T-cell (primary cell): ENCODE data around the gene ELAPOR1. TPM values are rescaled to one million over a fixed set of nuclear protein-coding genes. Genes with fewer than 3 reads are reported as not detected.
A peak's percentile ranks its signal among the peaks of the same experiment; 100 is the strongest.

Experiments used
- ATAC-seq, 4 experiments: fragments of 200-7000 bp in 3 of 4; fragments of 150-1000 bp in 1 of 4; cut with Tn5 transposase; replicated peaks in 1 of 4; 1 replicate in 3 of 4; 2 replicates in 1 of 4; pipeline ENCODE4 v1.10.0; 2021; ENCODE audit warnings: moderate library complexity in 3 of 4, mild to moderate bottlenecking in 2 of 4, moderate number of reproducible peaks in 1 of 4
- CTCF ChIA-PET, 2 donors: fragments of 300-600 bp; sonication (Branson Sonifier 250); formaldehyde crosslinking; loops; one replicate each; lab custom pipeline; 2022; ENCODE audit warnings: antibody characterized with exemption in 2 of 2; lab: Charles Lee
- POLR2A ChIA-PET, 2 donors: fragments of 300-600 bp; sonication (Branson Sonifier 250); formaldehyde crosslinking; loops; one replicate each; lab custom pipeline; 2022; ENCODE audit warnings: antibody characterized with exemption in 2 of 2; lab: Charles Lee
- DNase-seq, 35 experiments: peaks; one replicate each; pipeline versions ENCODE4 v3.0.0 to v3.0.0-alpha.2; 2013 to 2023
- H3K27ac ChIP-seq: one replicate; pipeline ENCODE4 v1.5.1; 2013; ENCODE audit warnings: low read length
- H3K27me3 ChIP-seq, 2 experiments: replicated peaks in 1 of 2; 1 replicate in 1 of 2; 2 replicates in 1 of 2; pipeline versions ENCODE4 v1.6.1 to v1.7.0; 2013; ENCODE audit warnings: low read length in 1 of 2, mixed read lengths in 1 of 2; ENCODE audit not compliant: control insufficient read depth in 2 of 2, insufficient read depth in 2 of 2; ENCODE audit errors: extremely low read depth in 1 of 2
- H3K36me3 ChIP-seq, 2 donors: 1 replicate in 1 of 2; 2 replicates in 1 of 2; pipeline versions ENCODE4 v1.6.1 to v1.7.0; 2013; ENCODE audit warnings: low read length in 1 of 2; ENCODE audit not compliant: control insufficient read depth in 2 of 2, insufficient read depth in 1 of 2; ENCODE audit errors: extremely low read depth in 1 of 2
- H3K4me1 ChIP-seq, 2 experiments: 1 replicate in 1 of 2; 2 replicates in 1 of 2; pipeline versions ENCODE4 v1.6.1 to v1.7.0; 2013; ENCODE audit warnings: low read length in 2 of 2, mixed read lengths in 1 of 2; ENCODE audit not compliant: insufficient read depth in 2 of 2, control insufficient read depth in 1 of 2; ENCODE audit errors: extremely low read depth in 1 of 2
- H3K4me3 ChIP-seq, 2 donors: 1 replicate in 1 of 2; 2 replicates in 1 of 2; pipeline versions ENCODE4 v1.5.1 to v1.7.0; 2013; ENCODE audit warnings: mild to moderate bottlenecking in 2 of 2, low read length in 1 of 2, moderate library complexity in 1 of 2; ENCODE audit not compliant: control insufficient read depth in 1 of 2; ENCODE audit errors: extremely low read depth in 1 of 2
- H3K9me3 ChIP-seq: 2 replicates; pipeline ENCODE4 v1.7.0; 2013
- H3K27ac Mint-ChIP-seq, 2 donors: one replicate each; pipeline ENCODE4 v1.8.0; 2020 to 2021; ENCODE audit warnings: mild to moderate bottlenecking in 2 of 2, mixed read lengths in 2 of 2
- H3K27me3 Mint-ChIP-seq, 2 donors: one replicate each; pipeline ENCODE4 v1.8.0; 2021 to 2022; ENCODE audit warnings: mixed read lengths in 2 of 2
- H3K36me3 Mint-ChIP-seq: one replicate; pipeline ENCODE4 v1.8.0; 2021; ENCODE audit warnings: mixed read lengths
- H3K4me1 Mint-ChIP-seq, 3 donors: one replicate each; pipeline ENCODE4 v1.8.0; 2020 to 2022; ENCODE audit warnings: mixed read lengths in 3 of 3, mild to moderate bottlenecking in 1 of 3
- H3K4me3 Mint-ChIP-seq, 3 donors: one replicate each; pipeline ENCODE4 v1.8.0; 2020 to 2022; ENCODE audit warnings: mild to moderate bottlenecking in 3 of 3, mixed read lengths in 3 of 3, moderate library complexity in 3 of 3
- H3K9me3 Mint-ChIP-seq, 3 donors: one replicate each; pipeline ENCODE4 v1.8.0; 2020 to 2022; ENCODE audit warnings: mixed read lengths in 3 of 3
- WGBS: methylation state at CpG from one replicate; pipeline ENCODE4 v1.1.5; 2013; ENCODE audit warnings: missing lambda C conversion rate; ENCODE audit not compliant: insufficient coverage; 5-methylcytosine and 5-hydroxymethylcytosine counted together
- total RNA-seq, 35 experiments: library from RNA in 6 of 35; stranded (reverse) in 6 of 35; fragments of 120-200 nt in 1 of 35; gene quantifications; one replicate each; pipeline versions ENCODE4 v1.2.1 to v1.2.4 and lab custom pipeline; 2013 to 2026

ELAPOR1 gene
- total RNA-seq, 5 donors from 2014 or later (not counting 1 experiment from before 2014, with no cell fraction given): 8.1 to 21.4 (median 16.1) TPM

GRCh38 chr1:109112652-109113285, 1.1 kb upstream of the ELAPOR1 start:
- peaks cover 5 to 24% of the 10 kb centered on the region in 2 experiments for H3K4me1 ChIP-seq
- H3K27me3 Mint-ChIP-seq: peaks cover 0 to 5% of the 10 kb centered on the region in 2 donors
- no peaks in the 10 kb centered on the region for H3K9me3 Mint-ChIP-seq
- no peaks in the 10 kb centered on the region for H3K27me3 ChIP-seq
- POLR2A ChIA-PET: interaction anchor here (0.6 to 1.2 kb wide), 4 partner anchors 9 to 23 kb away, joined by 3 to 6 read pairs (median 3); no protein-coding TSS in a partner anchor
- peak overlapping the region; percentile 82 to 97 (median 84) for H3K4me3 Mint-ChIP-seq
- DNase-seq (peak; percentile 65 to 94 (median 83)), ATAC-seq (peak; percentile 50 to 63 (median 56))
- H3K27ac Mint-ChIP-seq: peak overlapping the region; percentile 81 to 83
- CTCF ChIA-PET: interaction anchor here (0.5 to 5.4 kb wide), 13 partner anchors 11 to 497 kb away, joined by 3 to 73 read pairs (median 4); partner anchors contain the start of genes HENMT1 (in 1 of the 2), PRPF38B (in 1 of the 2) and TMEM167B (in 1 of the 2)
- peak overlapping the region; percentile 58 to 60 for H3K4me3 ChIP-seq
- 10% methylated on average over 30 of the region's 31 CpGs for WGBS
- no peaks in the 10 kb centered on the region for H3K36me3 ChIP-seq
- H3K4me1 Mint-ChIP-seq: peaks cover 28 to 32% (median 30%) of the 10 kb centered on the region in 3 donors
- H3K36me3 Mint-ChIP-seq: no peaks in the 10 kb centered on the region
- H3K9me3 ChIP-seq: no peaks in the 10 kb centered on the region
- H3K27ac ChIP-seq: peak overlapping the region; percentile 47

- peak overlapping the region; percentile 58 to 60 for H3K4me3 ChIP-seq
- H3K27ac Mint-ChIP-seq: peak overlapping the region in 1 of 2 donors; percentile 77
- H3K4me3 Mint-ChIP-seq: peak overlapping the region; percentile 84 to 97 (median 85)
- peaks cover 0 to 5% of the 10 kb centered on the region in 2 donors for H3K27me3 Mint-ChIP-seq
- DNase-seq (no peak), ATAC-seq (no peak)
- WGBS: 7% methylated on average over 12 of the region's 12 CpGs
- H3K9me3 Mint-ChIP-seq: no peaks in the 10 kb centered on the region
- no peaks in the 10 kb centered on the region for H3K27me3 ChIP-seq
- peaks cover 5% of the 10 kb centered on the region for H3K36me3 Mint-ChIP-seq
- H3K4me1 Mint-ChIP-seq: peaks cover 28 to 32% (median 30%) of the 10 kb centered on the region in 3 donors
- no peaks in the 10 kb centered on the region for H3K9me3 ChIP-seq
- H3K4me1 ChIP-seq: peaks cover 5 to 24% of the 10 kb centered on the region in 2 experiments
- H3K36me3 ChIP-seq: no peaks in the 10 kb centered on the region
- ChIA-PET POLR2A (interaction anchor here in 1 of 2 donors (1.0 kb wide), 1 partner anchor 14 kb away, joined by 6 read pairs; no protein-coding TSS in a partner anchor), CTCF (interaction anchor here (0.6 to 5.4 kb wide), 8 partner anchors 14 to 1225 kb away, joined by 3 to 73 read pairs (median 4); partner anchors contain the start of genes RBM15 (in 1 of the 2), TAF13 (in 1 of the 2) and TMEM167B (in 1 of the 2))
- H3K27ac ChIP-seq: peak overlapping the region; percentile 28
These were observed 393 bp downstream of the ELAPOR1 start for GRCh38 chr1:109114342-109114674.

DNA sequence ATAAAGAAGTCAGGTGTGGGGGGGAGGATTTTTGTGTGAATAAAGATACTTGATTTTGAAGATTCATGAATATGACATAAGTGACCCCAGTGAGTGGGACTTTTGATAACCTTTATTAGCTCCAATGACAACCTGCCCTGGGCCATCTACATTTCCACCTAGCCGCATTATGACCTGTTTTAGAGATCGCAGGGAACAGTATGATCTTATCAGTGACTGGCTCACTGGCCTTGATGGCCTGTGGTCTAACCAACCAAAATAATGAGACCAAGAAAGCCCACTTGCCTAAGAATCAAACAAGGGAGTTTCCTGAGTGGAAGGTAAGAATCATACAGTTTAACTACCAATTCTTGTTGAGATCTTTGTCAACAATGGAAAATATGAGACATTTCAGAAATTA, 1.8 kb downstream of the ELAPOR1 start:
- Histone ChIP-seq H3K36me3 (no peaks in the 10 kb centered on the region), H3K27me3 (no peaks in the 10 kb centered on the region), H3K4me1 (peaks cover 5 to 24% of the 10 kb centered on the region in 2 experiments), H3K9me3 (no peaks in the 10 kb centered on the region), H3K4me3 (no peak overlapping the region), H3K27ac (no peak overlapping the region)
- H3K27me3 Mint-ChIP-seq: peaks cover 0 to 3% of the 10 kb centered on the region in 2 donors
- no peaks in the 10 kb centered on the region for H3K9me3 Mint-ChIP-seq
- peaks cover 28 to 32% (median 30%) of the 10 kb centered on the region in 3 donors for H3K4me1 Mint-ChIP-seq
- POLR2A ChIA-PET: interaction anchor here in 1 of 2 donors (0.6 kb wide), 2 partner anchors 16 to 126 kb away, joined by 3 to 5 read pairs; no protein-coding TSS in a partner anchor
- CTCF ChIA-PET: interaction anchor here in 1 of 2 donors (1.7 kb wide), 1 partner anchor 40 kb away, joined by 4 read pairs; the partner anchor contains the start of gene TAF13
- WGBS: 93% methylated on average over 2 of the region's 2 CpGs
- no peak for ATAC-seq
- no peak overlapping the region for H3K27ac Mint-ChIP-seq
- peaks cover 8% of the 10 kb centered on the region for H3K36me3 Mint-ChIP-seq
- H3K4me3 Mint-ChIP-seq: no peak overlapping the region
- no peak for DNase-seq

DNA sequence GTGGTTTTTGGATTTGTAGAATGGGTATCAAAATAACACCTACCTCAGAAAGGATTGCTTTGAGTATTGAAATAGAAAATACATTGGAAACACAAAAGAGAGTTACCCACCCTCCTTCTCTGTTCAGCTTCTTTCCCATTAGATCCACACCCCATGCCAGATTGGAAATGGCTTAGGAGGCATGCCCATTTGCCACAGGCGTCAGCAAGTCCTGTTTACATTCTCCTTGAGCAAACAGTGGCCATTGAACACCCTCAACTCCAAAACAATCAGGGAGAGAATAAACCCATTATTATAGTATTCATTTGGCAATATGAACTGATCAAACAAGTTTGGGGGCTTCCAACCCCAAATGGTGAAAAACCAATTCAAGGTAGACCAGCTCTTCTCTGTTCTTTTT, 2.4 kb downstream of the ELAPOR1 start:
- Mint-ChIP-seq H3K9me3 (no peaks in the 10 kb centered on the region), H3K27me3 (peaks cover 0 to 3% of the 10 kb centered on the region in 2 donors), H3K4me1 (peaks cover 28 to 32% (median 30%) of the 10 kb centered on the region in 3 donors), H3K36me3 (peaks cover 8% of the 10 kb centered on the region), H3K27ac (no peak overlapping the region), H3K4me3 (no peak overlapping the region)
- DNase-seq (no peak), ATAC-seq (no peak)
- H3K4me1 ChIP-seq: peaks cover 5 to 24% of the 10 kb centered on the region in 2 experiments
- H3K27me3 ChIP-seq: no peaks in the 10 kb centered on the region
- no peaks in the 10 kb centered on the region for H3K9me3 ChIP-seq
- POLR2A ChIA-PET: interaction anchor here in 1 of 2 donors (0.6 kb wide), 3 partner anchors 16 to 940 kb away, joined by 3 to 5 read pairs (median 5); no protein-coding TSS in a partner anchor
- WGBS: no CpG with 5 or more reads among the region's 1 CpG
- H3K4me3 ChIP-seq: no peak overlapping the region
- CTCF ChIA-PET: interaction anchor here (0.6 kb wide), 4 partner anchors 88 to 1196 kb away, joined by 3 to 5 read pairs (median 4); partner anchors contain the start of gene CYB561D1 (in 1 of the 2)
- H3K27ac ChIP-seq: no peak overlapping the region
- H3K36me3 ChIP-seq: no peaks in the 10 kb centered on the region

DNA sequence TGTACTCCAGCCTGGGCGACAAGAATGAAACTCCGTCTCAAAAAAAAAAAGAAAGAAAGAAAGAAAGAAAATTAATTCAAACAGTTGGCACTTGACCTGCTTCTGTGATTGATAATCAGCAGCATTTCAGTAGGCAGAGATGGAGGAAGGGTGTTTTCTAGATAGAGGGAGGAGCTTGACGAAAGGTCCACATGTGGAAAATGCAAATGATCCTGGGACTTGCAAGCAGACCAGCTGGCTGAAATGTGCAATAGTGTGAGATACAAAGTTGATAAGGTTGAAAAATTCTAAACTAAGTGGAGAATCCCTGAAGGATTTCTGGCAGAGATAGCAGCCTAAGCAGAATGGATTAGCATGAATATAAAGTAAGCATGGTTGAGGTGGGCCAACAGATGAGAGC, 4.2 kb downstream of the ELAPOR1 start:
- H3K27me3 ChIP-seq: peaks cover 0 to 2% of the 10 kb centered on the region in 2 experiments
- no peak overlapping the region for H3K27ac Mint-ChIP-seq

DNA sequence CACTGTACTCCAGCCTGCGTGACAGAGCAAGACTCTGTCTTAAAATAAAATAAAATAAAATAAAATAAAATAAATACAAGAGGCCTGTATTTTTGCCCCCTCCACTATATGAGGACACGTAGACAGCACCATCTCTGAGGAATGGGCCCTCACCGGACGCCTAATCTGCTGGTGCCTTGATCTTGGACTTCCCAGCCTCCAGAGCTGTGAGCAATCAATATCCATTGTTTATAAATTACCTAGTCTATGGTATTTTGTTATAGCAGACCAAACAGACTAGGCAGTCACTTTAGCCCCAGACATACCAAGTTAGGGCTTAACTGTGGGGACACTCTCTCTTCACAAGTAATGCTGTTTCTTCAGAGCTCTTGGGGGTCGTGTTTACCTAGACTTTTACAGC, 6.4 kb downstream of the ELAPOR1 start:
- Mint-ChIP-seq H3K27me3 (no peaks in the 10 kb centered on the region), H3K27ac (no peak overlapping the region), H3K36me3 (peaks cover 8% of the 10 kb centered on the region), H3K4me1 (peaks cover 0 to 3% (median 0%) of the 10 kb centered on the region in 3 donors), H3K9me3 (no peaks in the 10 kb centered on the region), H3K4me3 (no peak overlapping the region)
- H3K4me1 ChIP-seq: no peaks in the 10 kb centered on the region
- DNase-seq: no peak
- no peak overlapping the region for H3K27ac ChIP-seq
- H3K27me3 ChIP-seq: peaks cover 0 to 2% of the 10 kb centered on the region in 2 experiments
- no peak overlapping the region for H3K4me3 ChIP-seq
- ChIA-PET CTCF (no interaction called here), POLR2A (no interaction called here)
- no peak for ATAC-seq
- no peaks in the 10 kb centered on the region for H3K9me3 ChIP-seq
- WGBS: no CpG with 5 or more reads among the region's 5 CpGs
- H3K36me3 ChIP-seq: no peaks in the 10 kb centered on the region

More for the DNA sequence above, 4.2 kb downstream of the ELAPOR1 start:
- H3K4me3 Mint-ChIP-seq: no peak overlapping the region
- no peak overlapping the region for H3K27ac ChIP-seq
- ChIA-PET CTCF (no interaction called here), POLR2A (no interaction called here)
- H3K4me3 ChIP-seq: no peak overlapping the region
- 87% methylated on average over 2 of the region's 3 CpGs for WGBS
- no peak for DNase-seq
- peaks cover 15 to 20% (median 15%) of the 10 kb centered on the region in 3 donors for H3K4me1 Mint-ChIP-seq
- ATAC-seq: no peak
- no peaks in the 10 kb centered on the region for H3K9me3 Mint-ChIP-seq
- no peaks in the 10 kb centered on the region for H3K27me3 Mint-ChIP-seq
- H3K36me3 Mint-ChIP-seq: peaks cover 8% of the 10 kb centered on the region
- H3K36me3 ChIP-seq: no peaks in the 10 kb centered on the region
- no peaks in the 10 kb centered on the region for H3K9me3 ChIP-seq
- H3K4me1 ChIP-seq: peaks cover 5 to 15% of the 10 kb centered on the region in 2 experiments
